WERI-Rb-1 (cell line): Measurements from ENCODE around the gene DOLPP1.
A peak's percentile ranks its signal among the peaks of the same experiment; 100 is the strongest.
"Not testable (repeated sequence)": the region's sequence is repeated elsewhere in the genome, so short reads cannot be mapped to it uniquely, and the experiment has no call there.

ENCODE experiments used
- DNase-seq: peaks from one replicate; pipeline ENCODE4 v3.0.0-alpha.2; 2020
- H3K27ac ChIP-seq: fragments of 250-450 bp; sonication (Bioruptor Pico); 2 replicates; pipeline ENCODE4 v1.5.1; 2020; ENCODE audit warnings: mild to moderate bottlenecking, moderate library complexity
- H3K27me3 ChIP-seq: fragments of 250-450 bp; sonication (Bioruptor Pico); 2 replicates; pipeline ENCODE4 v1.5.1; 2021; ENCODE audit warnings: mild to moderate bottlenecking, low read depth, moderate library complexity; ENCODE audit not compliant: insufficient read depth, severe bottlenecking
- H3K36me3 ChIP-seq: fragments of 250-450 bp; sonication (Bioruptor Pico); 2 replicates; pipeline ENCODE4 v1.5.1; 2020; ENCODE audit warnings: mild to moderate bottlenecking, moderate library complexity
- H3K4me3 ChIP-seq: 2 replicates; pipeline ENCODE4 v1.5.1; 2011; ENCODE audit warnings: low read depth, mild to moderate bottlenecking, control low read depth, low read length
- H3K9me3 ChIP-seq: fragments of 250-450 bp; sonication (Bioruptor Pico); 2 replicates; pipeline ENCODE4 v1.5.1; 2021; ENCODE audit warnings: mild to moderate bottlenecking, moderate library complexity; ENCODE audit not compliant: severe bottlenecking
- TF ChIP-seq, protein P1 (sequence below): IDR thresholded peaks from 2 replicates; pipeline ENCODE4 v1.5.1; 2011; ENCODE audit warnings: low read depth, mild to moderate bottlenecking, control low read depth, inconsistent platforms, low read length

The DOLPP1 gene

DNA sequence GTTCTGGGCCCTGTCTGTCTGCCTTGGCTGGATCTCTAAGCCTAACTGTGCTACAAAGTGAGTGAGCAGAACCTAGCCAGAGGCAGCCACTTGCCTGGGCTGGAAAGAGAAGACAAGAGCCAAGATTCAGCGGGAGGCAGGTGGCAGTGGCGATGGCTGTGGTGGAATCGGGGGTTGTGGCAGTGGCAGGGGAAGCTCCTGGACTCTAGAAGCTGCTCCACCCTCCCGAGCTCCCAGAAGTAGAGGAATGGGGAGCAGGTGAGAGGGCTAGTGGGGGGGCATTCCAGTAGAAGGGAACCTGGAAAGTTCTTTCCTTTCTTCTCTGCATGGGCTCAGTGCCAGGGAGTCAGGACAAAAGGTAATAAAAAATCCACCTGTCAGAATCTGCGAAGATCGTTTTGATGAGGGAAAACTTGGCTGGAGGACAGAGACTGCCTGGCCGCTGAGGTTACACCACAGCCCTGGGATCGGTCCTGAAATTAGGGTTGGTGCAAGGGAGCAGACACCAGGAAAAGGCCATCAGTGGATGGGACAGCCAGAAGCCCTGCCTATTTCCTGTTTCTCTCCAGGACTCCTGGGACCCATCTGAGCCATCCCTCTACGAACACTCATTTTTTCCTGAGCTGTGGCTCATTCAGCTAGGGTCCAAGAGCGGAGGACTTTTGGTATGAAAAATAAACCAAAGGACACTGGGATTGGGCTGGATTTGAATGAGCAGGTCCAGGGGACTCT, 28.1 kb downstream of the DOLPP1 start:
- TF ChIP-seq, protein P1, sequence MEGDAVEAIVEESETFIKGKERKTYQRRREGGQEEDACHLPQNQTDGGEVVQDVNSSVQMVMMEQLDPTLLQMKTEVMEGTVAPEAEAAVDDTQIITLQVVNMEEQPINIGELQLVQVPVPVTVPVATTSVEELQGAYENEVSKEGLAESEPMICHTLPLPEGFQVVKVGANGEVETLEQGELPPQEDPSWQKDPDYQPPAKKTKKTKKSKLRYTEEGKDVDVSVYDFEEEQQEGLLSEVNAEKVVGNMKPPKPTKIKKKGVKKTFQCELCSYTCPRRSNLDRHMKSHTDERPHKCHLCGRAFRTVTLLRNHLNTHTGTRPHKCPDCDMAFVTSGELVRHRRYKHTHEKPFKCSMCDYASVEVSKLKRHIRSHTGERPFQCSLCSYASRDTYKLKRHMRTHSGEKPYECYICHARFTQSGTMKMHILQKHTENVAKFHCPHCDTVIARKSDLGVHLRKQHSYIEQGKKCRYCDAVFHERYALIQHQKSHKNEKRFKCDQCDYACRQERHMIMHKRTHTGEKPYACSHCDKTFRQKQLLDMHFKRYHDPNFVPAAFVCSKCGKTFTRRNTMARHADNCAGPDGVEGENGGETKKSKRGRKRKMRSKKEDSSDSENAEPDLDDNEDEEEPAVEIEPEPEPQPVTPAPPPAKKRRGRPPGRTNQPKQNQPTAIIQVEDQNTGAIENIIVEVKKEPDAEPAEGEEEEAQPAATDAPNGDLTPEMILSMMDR, result no peak
- Histone ChIP-seq H3K4me3 (no peak overlapping the region), H3K27ac (no peak overlapping the region), H3K36me3 (no peaks in the 10 kb centered on the region; the same call in 1 of the 2 replicates), H3K27me3 (no peaks in the 10 kb centered on the region), H3K9me3 (no peaks in the 10 kb centered on the region)
- DNase-seq, result no peak

GRCh38 chr9:129109537-129109903, 28.6 kb downstream of the DOLPP1 start:
- Histone ChIP-seq H3K9me3 (no peaks in the 10 kb centered on the region), H3K36me3 (no peaks in the 10 kb centered on the region; the same call in 1 of the 2 replicates), H3K27ac (no peak overlapping the region), H3K27me3 (no peaks in the 10 kb centered on the region), H3K4me3 (no peak overlapping the region)
- TF ChIP-seq, protein P1, result no peak
- DNase-seq, result peak; percentile 53

GRCh38 chr9:129109952-129110739, 29.2 kb downstream of the DOLPP1 start:
- Histone ChIP-seq H3K4me3 (peak overlapping the region; percentile 92), H3K9me3 (no peaks in the 10 kb centered on the region), H3K36me3 (peaks cover 2% of the 10 kb centered on the region), H3K27ac (peak overlapping the region; percentile 69), H3K27me3 (no peaks in the 10 kb centered on the region)
- peak; percentile 38 for DNase-seq
- TF ChIP-seq, protein P1, result 0 out of 2 replicates have a peak, but pooled peaks have one; percentile 9

DNA sequence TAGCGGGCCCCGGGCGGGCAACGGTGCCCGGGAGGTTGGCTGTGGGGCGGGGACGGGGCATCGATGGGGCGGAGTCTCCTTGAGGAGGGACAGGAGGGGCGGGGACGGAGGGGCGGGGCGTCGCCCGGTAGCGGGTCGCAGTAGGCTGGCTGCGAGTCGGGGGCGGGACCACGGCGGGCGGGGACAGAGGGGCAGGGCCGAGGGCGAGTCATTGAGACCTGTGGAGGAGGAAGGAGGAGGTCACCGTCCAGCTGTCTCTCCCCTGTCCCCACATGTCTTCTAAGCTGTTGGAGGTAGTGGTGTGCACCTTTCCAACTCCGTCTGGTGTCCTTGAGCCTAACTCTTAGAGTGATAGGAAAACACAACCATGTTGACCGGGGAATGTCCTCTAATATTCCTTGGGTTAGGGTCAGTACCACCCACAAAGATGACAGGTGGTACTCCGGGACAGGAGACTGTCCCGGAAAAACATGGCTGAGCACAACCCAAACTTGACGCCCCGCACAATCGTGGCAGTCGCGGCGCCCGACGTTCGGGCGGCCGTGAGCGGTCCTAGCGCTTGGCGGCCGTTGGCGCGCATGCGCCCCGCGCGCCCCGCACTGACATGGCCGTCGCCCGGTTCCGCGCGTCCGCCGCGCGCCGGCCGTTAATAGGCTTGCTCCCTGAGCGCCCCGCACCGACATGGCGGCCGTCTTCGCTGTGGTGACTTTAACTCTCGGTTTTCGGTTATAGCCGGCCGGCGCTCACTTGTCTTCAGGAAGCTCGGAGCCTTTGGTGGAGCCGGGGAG, 30.0 kb downstream of the DOLPP1 start, which contains the start of the genes CRAT and PTPA:
Gene CRAT (minus strand): TSS at position 54 of the 788 bp plus-strand sequence. CDS start 284 bp downstream, outside the sequence.
Gene PTPA (plus strand): TSS at position 676 of the 788 bp plus-strand sequence. CDS start 186 bp downstream, outside the sequence.
- no peaks in the 10 kb centered on the region for H3K27me3 ChIP-seq
- no peaks in the 10 kb centered on the region for H3K9me3 ChIP-seq
- H3K36me3 ChIP-seq, result peaks cover 2% of the 10 kb centered on the region
- H3K4me3 ChIP-seq, result peak within 1 kb of the TSS; percentile 92
- TF ChIP-seq, protein P1, result no peak
- H3K27ac ChIP-seq, result peak within 1 kb of the TSS; percentile 91
- DNase-seq, result peak; percentile 99

GRCh38 chr9:129111528-129112151, 30.7 kb downstream of the DOLPP1 start:
- no peaks in the 10 kb centered on the region for H3K27me3 ChIP-seq
- peak; percentile 67 for DNase-seq
- TF ChIP-seq, protein P1, result no peak
- peak overlapping the region; percentile 91 for H3K27ac ChIP-seq
- H3K4me3 ChIP-seq, result peak overlapping the region; percentile 67
- H3K9me3 ChIP-seq, result no peaks in the 10 kb centered on the region
- H3K36me3 ChIP-seq, result peaks cover 2% of the 10 kb centered on the region

DNA sequence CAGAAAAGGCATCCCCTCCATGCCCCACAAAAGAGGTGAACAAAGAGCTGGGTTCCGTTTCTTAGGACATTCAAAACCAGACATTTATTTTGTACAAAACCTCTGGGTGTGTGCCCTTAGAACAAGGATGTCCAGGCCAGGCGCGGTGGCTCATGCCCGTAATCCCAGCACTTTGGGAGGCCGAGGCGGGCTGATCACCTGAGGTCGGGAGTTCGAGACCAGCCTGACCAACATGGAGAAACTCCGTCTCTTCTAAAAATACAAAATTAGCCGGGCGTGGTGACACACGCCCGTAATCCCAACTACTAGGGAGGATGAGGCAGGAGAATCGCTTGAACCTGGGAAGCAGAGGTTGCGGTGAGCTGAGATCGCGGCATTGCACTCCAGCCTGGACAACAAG, 31.6 kb downstream of the DOLPP1 start:
- H3K27ac ChIP-seq, DNase-seq, H3K9me3 ChIP-seq, H3K27me3 ChIP-seq, H3K36me3 ChIP-seq: not testable (repeated sequence)
- H3K4me3 ChIP-seq, result peak overlapping the region; percentile 67
